ENCODE results near the gene RAET1G.

- no peak for TF ChIP-seq CTCF (conservative IDR thresholded peaks at IDR 0.05)
- TF ChIP-seq ZFX (IDR thresholded peaks at IDR 0.05): no peak
Measured at GRCh38 chr6:149933461-149933860, 10.5 kb upstream of the RAET1G start.

All from C4-2B (cell line).